Activated T-cell treated with anti-CD3 and anti-CD28 coated beads for 1 hour (primary cell): ENCODE measurements around the gene TRIM3.

Source experiments
- DNase-seq: peaks from one replicate; pipeline ENCODE4 v3.0.0-alpha.2; 2020; ENCODE audit warnings: low read depth

TRIM3 gene

GRCh38 chr11:6437993-6438392, 35.7 kb downstream of the TRIM3 start:
- no peak for DNase-seq

GRCh38 chr11:6437423-6437822, 36.3 kb downstream of the TRIM3 start:
- DNase-seq, result no peak

- no peak for DNase-seq
These were observed 39.6 kb downstream of the TRIM3 start for GRCh38 chr11:6433998-6434660.

- no peak for DNase-seq
These were observed 41.9 kb downstream of the TRIM3 start for GRCh38 chr11:6431861-6432260.

- DNase-seq, result no peak
These were observed 46.2 kb downstream of the TRIM3 start for GRCh38 chr11:6427516-6427915.

- DNase-seq, result no peak
These were observed 53.1 kb downstream of the TRIM3 start for GRCh38 chr11:6420677-6421076.

- DNase-seq, result peak; percentile 73
These were observed 54.6 kb downstream of the TRIM3 start, which contains the start of gene APBB1 for GRCh38 chr11:6419009-6419631. Gene APBB1 (minus strand): TSS chr11:6419094. CDS start chr11:6411347, 7,747 bp downstream.

GRCh38 chr11:6418557-6419008, 55.2 kb downstream of the TRIM3 start:
- no peak for DNase-seq

GRCh38 chr11:6417907-6418556, 55.7 kb downstream of the TRIM3 start:
- DNase-seq, result no peak

GRCh38 chr11:6415797-6416196, 57.9 kb downstream of the TRIM3 start:
- DNase-seq, result no peak

- DNase-seq, result no peak
These were observed 58.8 kb downstream of the TRIM3 start for GRCh38 chr11:6414874-6415328.

- DNase-seq, result peak; percentile 52
These were observed 59.9 kb downstream of the TRIM3 start for GRCh38 chr11:6413791-6414201.

- no peak for DNase-seq
These were observed 62.1 kb downstream of the TRIM3 start for GRCh38 chr11:6411594-6412031.

GRCh38 chr11:6410695-6411430, 62.9 kb downstream of the TRIM3 start:
- DNase-seq, result no peak

GRCh38 chr11:6406370-6406769, 67.4 kb downstream of the TRIM3 start:
- no peak for DNase-seq

- DNase-seq, result no peak
These were observed 67.9 kb downstream of the TRIM3 start for GRCh38 chr11:6405846-6406245.

- DNase-seq, result no peak
These were observed 68.6 kb downstream of the TRIM3 start for GRCh38 chr11:6405052-6405667.

GRCh38 chr11:6404342-6405051, 69.2 kb downstream of the TRIM3 start:
- DNase-seq, result no peak

GRCh38 chr11:6403539-6403938, 70.2 kb downstream of the TRIM3 start:
- DNase-seq, result no peak

GRCh38 chr11:6402561-6402981, 71.2 kb downstream of the TRIM3 start:
- DNase-seq, result peak; percentile 51

GRCh38 chr11:6402061-6402470, 71.7 kb downstream of the TRIM3 start:
- DNase-seq, result no peak
